Measurements from ENCODE around the gene FKBP3. TPM values are rescaled to one million over a fixed set of nuclear protein-coding genes. Genes with fewer than 3 reads are reported as not detected.

Gene FKBP3
- total and polyA plus RNA-seq, 2 of the 4 experiments (the other 2 are of a cell fraction), result 8.6 to 45.3 TPM

DNA sequence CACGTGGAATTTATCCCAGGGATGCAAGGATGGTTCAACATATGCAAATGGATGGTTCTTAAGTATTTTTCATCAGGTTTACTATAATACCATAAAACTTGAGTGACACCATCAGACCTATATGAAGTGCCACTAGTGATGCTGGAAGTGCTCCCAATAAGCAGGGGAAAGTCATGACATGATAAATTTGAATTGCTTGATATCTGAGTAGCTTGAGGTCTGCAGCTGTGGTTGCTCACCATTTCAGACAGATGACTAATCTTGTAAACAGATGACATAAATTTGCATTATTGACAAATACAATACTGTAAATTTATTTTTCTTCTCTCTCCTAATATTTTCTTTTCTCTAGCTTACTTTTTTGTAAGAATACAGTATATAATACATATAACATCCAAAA is 64.1 kb downstream of the FKBP3 start:
- Histone ChIP-seq H3K9me1 (ENCODE audit: insufficient read depth, low read length) (no peaks in the 10 kb centered on the region), H4K5ac (ENCODE audit: low read depth, low read length) (no peak overlapping the region), H2BK120ac (ENCODE audit: low read depth, low read length) (no peak overlapping the region), H3K27me3 (ENCODE audit: control insufficient read depth, insufficient read depth, low read length) (no peaks in the 10 kb centered on the region), H2AK5ac (ENCODE audit: low read depth, low read length) (no peak overlapping the region), H3K18ac (ENCODE audit: low read depth, low read length) (no peak overlapping the region), H3K4ac (ENCODE audit: low read depth, low read length) (no peak overlapping the region), H3K14ac (replicated peaks; ENCODE audit: low read depth, low read length) (no peak overlapping the region), H3K27ac (ENCODE audit: insufficient read depth, low read length) (no peak overlapping the region), H3K56ac (ENCODE audit: extremely low read depth, insufficient read depth, low read length) (no peak overlapping the region), H2BK20ac (ENCODE audit: low read depth, low read length) (no peak overlapping the region), H3K4me2 (ENCODE audit: low read depth, low read length) (no peak overlapping the region), H3K79me1 (ENCODE audit: low read depth in 1 of 2, low read length in 2 of 2) (peaks cover 0 to 9% of the 10 kb centered on the region in 2 experiments; a peak in 2 of 4 replicates), H3K36me3 (ENCODE audit: control insufficient read depth, insufficient read depth, low read length) (0 out of 2 replicates have a peak, but pooled peaks cover 1% of the 10 kb centered on the region), H2AK9ac (replicated peaks; ENCODE audit: low read depth, low read length, poor library complexity) (no peak overlapping the region), H4K20me1 (ENCODE audit: insufficient read depth, low read length) (no peaks in the 10 kb centered on the region), H2BK15ac (ENCODE audit: low read depth, low read length) (no peak overlapping the region), H3K9ac (ENCODE audit: low read depth, low read length) (no peak overlapping the region), H3K4me3 (ENCODE audit: insufficient read depth, low read depth, low read length) (no peak overlapping the region), H2AFZ (replicated peaks; ENCODE audit: low read length, poor library complexity) (no peak overlapping the region), H4K8ac (ENCODE audit: low read depth in 2 of 2, low read length in 2 of 2) (no peak overlapping the region), H3K4me1 (ENCODE audit: control insufficient read depth, insufficient read depth, low read length) (no peaks in the 10 kb centered on the region), H2BK5ac (ENCODE audit: low read depth, low read length, poor library complexity, severe bottlenecking) (no peak overlapping the region), H3K23ac (ENCODE audit: low read depth, low read length) (no peak overlapping the region), H4K91ac (ENCODE audit: insufficient read depth, low read depth, low read length) (no peak overlapping the region), H3K9me3 (ENCODE audit: control insufficient read depth, insufficient read depth, low read length) (no peaks in the 10 kb centered on the region)
- POLR2A ChIA-PET (ENCODE audit: unreplicated experiment), result no interaction called here
- intact Hi-C loops (cut with micrococcal nuclease), result no loop called here
- DNase-seq (peak; percentile 10), ATAC-seq (ENCODE audit: low read depth) (no peak)
- WGBS, 2 experiments (ENCODE audit: extremely low coverage in 2 of 2, insufficient read length in 1 of 2), result no CpG with 5 or more reads among the region's 1 CpG
- in situ Hi-C loops (cut with MboI; ENCODE audit: low sequenced_read_pairs), result no loop called here
- CTCF ChIA-PET, result no interaction called here
- dilution Hi-C loops (cut with HindIII; ENCODE audit: low sequenced_read_pairs, unreplicated experiment), result no loop called here
- no peak for TF ChIP-seq POLR2A (IDR thresholded peaks at IDR 0.05; ENCODE audit: low read depth, low read length)
- no peak for TF ChIP-seq MAFK (IDR thresholded peaks at IDR 0.05; ENCODE audit: low read depth, low read length)
- TF ChIP-seq BHLHE40 (IDR thresholded peaks at IDR 0.05; ENCODE audit: low read depth, low read length), result no peak
- TF ChIP-seq USF2 (IDR thresholded peaks at IDR 0.05; ENCODE audit: low read depth, low read length), result no peak
- TF ChIP-seq CEBPB (IDR thresholded peaks at IDR 0.05; ENCODE audit: low read depth, low read length), result no peak
- TF ChIP-seq SMC3 (IDR thresholded peaks at IDR 0.05; ENCODE audit: low read depth, low read length), result no peak
- no peak for TF ChIP-seq CTCF (conservative IDR thresholded peaks at IDR 0.05; ENCODE audit: low read depth, low read length)
- BruUV-seq (replicated peaks), result no TSS peak
